ENCODE results near the gene FBN2.

GRCh38 chr5:128522336-128522735 lies 15.7 kb downstream of the FBN2 start:
- TF ChIP-seq CEBPB (IDR thresholded peaks at IDR 0.05; ENCODE audit: low read depth): no peak
- TF ChIP-seq POLR2A (IDR thresholded peaks at IDR 0.05; ENCODE audit: borderline replicate concordance, extremely low read depth, insufficient read depth, insufficient read length): no peak
